ENCODE measurements around the gene IQSEC2. TPM values are rescaled to one million over a fixed set of nuclear protein-coding genes. Genes with fewer than 3 reads are reported as not detected.

IQSEC2 gene
- total and polyA plus RNA-seq, 9 of the 15 experiments (the other 6 are each of a cell fraction or from before 2014, with no cell fraction given): 2.7 to 41.8 (median 20.1) TPM

GRCh38 chrX:53294024-53294648, 12.8 kb upstream of the IQSEC2 start (continued):
- TF ChIP-seq RAD21 (CRISPR knock-in tag; conservative IDR thresholded peaks at IDR 0.05 in 1 of 2, IDR thresholded peaks at IDR 0.05 in 1 of 2) (peak; percentile 35 to 64; a peak in 3 of 4 replicates), DDX20 (tag; IDR thresholded peaks at IDR 0.05; ENCODE audit: low read depth) (no peak), CTCF (IDR thresholded peaks at IDR 0.05 in 2 of 3, conservative IDR thresholded peaks at IDR 0.05 in 1 of 3; ENCODE audit: insufficient read depth in 2 of 3, low read depth in 1 of 3, low read length in 3 of 3) (peak; percentile 42 to 65 (median 64); a peak in 5 of 6 replicates)

- no peaks in the 10 kb centered on the region for H3K79me2 ChIP-seq (ENCODE audit: control insufficient read depth, insufficient read depth, low read length)
- no peaks in the 10 kb centered on the region for H3K9me3 ChIP-seq (replicated peaks; ENCODE audit: control insufficient read depth, insufficient read depth, low read depth, low read length)
- no TSS peak for BruUV-seq (replicated peaks)
- in situ Hi-C loops (cut with MboI) (no loop called here), intact Hi-C loops (cut with micrococcal nuclease) (no loop called here)
- ATAC-seq (no peak), DNase-seq (ENCODE audit: extremely low read depth in 1 of 4, low spot score in 3 of 4) (no peak), FAIRE-seq (no peak)
- H3K9ac ChIP-seq (ENCODE audit: insufficient read depth in 1 of 2, low read depth in 2 of 2, low read length in 2 of 2): no peak overlapping the region
- no peak overlapping the region for H3K4me3 ChIP-seq
- H3K27me3 ChIP-seq (ENCODE audit: control insufficient read depth in 2 of 2, insufficient read depth in 2 of 2, low read length in 2 of 2): no peaks in the 10 kb centered on the region
- ChIA-PET CTCF (ENCODE audit: low intra/inter-chr PET ratio) (no interaction called here), POLR2A (interaction anchor here (1.4 kb wide), 1 partner anchor 10 kb away, joined by 3 read pairs; the partner anchor contains the start of gene IQSEC2)
- no peak overlapping the region for H3K27ac ChIP-seq (ENCODE audit: extremely low read depth, low read depth, low read length)
- peaks cover 0 to 5% of the 10 kb centered on the region in 2 experiments; a peak in 2 of 5 replicates for H3K4me1 ChIP-seq (replicated peaks in 1 of 2; ENCODE audit: control insufficient read depth in 2 of 2, insufficient read depth in 2 of 2, low read length in 2 of 2)
- no peak overlapping the region for H2AFZ ChIP-seq (ENCODE audit: low read depth, low read length)
- no CpG with 5 or more reads among the region's 3 CpGs for WGBS (ENCODE audit: insufficient coverage, low coverage, missing lambda C conversion rate)
- no peaks in the 10 kb centered on the region for H3K9me1 ChIP-seq (ENCODE audit: control insufficient read depth, insufficient read depth, low read length)
- no peak overlapping the region for H3K4me2 ChIP-seq (ENCODE audit: insufficient read depth, low read length)
- no peaks in the 10 kb centered on the region for H3K36me3 ChIP-seq (ENCODE audit: control insufficient read depth, insufficient read depth, low read length)
- H4K20me1 ChIP-seq (replicated peaks; ENCODE audit: control insufficient read depth, insufficient read depth, low read length): no peaks in the 10 kb centered on the region
- TF ChIP-seq ZBTB8A (IDR thresholded peaks at IDR 0.05; ENCODE audit: partially characterized antibody): no peak
- TF ChIP-seq, protein P1, sequence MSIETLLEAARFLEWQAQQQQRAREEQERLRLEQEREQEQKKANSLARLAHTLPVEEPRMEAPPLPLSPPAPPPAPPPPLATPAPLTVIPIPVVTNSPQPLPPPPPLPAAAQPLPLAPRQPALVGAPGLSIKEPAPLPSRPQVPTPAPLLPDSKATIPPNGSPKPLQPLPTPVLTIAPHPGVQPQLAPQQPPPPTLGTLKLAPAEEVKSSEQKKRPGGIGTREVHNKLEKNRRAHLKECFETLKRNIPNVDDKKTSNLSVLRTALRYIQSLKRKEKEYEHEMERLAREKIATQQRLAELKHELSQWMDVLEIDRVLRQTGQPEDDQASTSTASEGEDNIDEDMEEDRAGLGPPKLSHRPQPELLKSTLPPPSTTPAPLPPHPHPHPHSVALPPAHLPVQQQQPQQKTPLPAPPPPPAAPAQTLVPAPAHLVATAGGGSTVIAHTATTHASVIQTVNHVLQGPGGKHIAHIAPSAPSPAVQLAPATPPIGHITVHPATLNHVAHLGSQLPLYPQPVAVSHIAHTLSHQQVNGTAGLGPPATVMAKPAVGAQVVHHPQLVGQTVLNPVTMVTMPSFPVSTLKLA (conservative IDR thresholded peaks at IDR 0.05): no peak
- no peak for TF ChIP-seq TOE1 (IDR thresholded peaks at IDR 0.05; ENCODE audit: borderline replicate concordance)
- no peak for TF ChIP-seq TOE1 (CRISPR knock-in tag; IDR thresholded peaks at IDR 0.05; ENCODE audit: borderline replicate concordance, low read depth)
- TF ChIP-seq ZBTB33 (CRISPR knock-in tag; IDR thresholded peaks at IDR 0.05): no peak
- TF ChIP-seq, protein P2, sequence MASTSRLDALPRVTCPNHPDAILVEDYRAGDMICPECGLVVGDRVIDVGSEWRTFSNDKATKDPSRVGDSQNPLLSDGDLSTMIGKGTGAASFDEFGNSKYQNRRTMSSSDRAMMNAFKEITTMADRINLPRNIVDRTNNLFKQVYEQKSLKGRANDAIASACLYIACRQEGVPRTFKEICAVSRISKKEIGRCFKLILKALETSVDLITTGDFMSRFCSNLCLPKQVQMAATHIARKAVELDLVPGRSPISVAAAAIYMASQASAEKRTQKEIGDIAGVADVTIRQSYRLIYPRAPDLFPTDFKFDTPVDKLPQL (IDR thresholded peaks at IDR 0.05; ENCODE audit: extremely low read depth, insufficient read length): no peak
- TF ChIP-seq, protein P3, sequence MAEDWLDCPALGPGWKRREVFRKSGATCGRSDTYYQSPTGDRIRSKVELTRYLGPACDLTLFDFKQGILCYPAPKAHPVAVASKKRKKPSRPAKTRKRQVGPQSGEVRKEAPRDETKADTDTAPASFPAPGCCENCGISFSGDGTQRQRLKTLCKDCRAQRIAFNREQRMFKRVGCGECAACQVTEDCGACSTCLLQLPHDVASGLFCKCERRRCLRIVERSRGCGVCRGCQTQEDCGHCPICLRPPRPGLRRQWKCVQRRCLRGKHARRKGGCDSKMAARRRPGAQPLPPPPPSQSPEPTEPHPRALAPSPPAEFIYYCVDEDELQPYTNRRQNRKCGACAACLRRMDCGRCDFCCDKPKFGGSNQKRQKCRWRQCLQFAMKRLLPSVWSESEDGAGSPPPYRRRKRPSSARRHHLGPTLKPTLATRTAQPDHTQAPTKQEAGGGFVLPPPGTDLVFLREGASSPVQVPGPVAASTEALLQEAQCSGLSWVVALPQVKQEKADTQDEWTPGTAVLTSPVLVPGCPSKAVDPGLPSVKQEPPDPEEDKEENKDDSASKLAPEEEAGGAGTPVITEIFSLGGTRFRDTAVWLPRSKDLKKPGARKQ (CRISPR knock-in tag; IDR thresholded peaks at IDR 0.05): no peak
- no peak for TF ChIP-seq ZNF785 (CRISPR knock-in tag; IDR thresholded peaks at IDR 0.05)
Measured at GRCh38 chrX:53291596-53291995, 10.2 kb upstream of the IQSEC2 start.

Measured in K562 (cell line).